Keratinocyte (primary cell): Measurements from ENCODE around the gene HBD.

Experiments
- CTCF ChIP-seq, 3 experiments: IDR thresholded peaks in 1 of 3; conservative IDR thresholded peaks in 1 of 3; optimal IDR thresholded peaks in 1 of 3; 2 replicates in 2 of 3; 3 replicates in 1 of 3; pipeline versions ENCODE3 to v1.5.1; 2011; ENCODE audit warnings: low read length in 3 of 3, mild to moderate bottlenecking in 3 of 3, moderate library complexity in 2 of 3, control low read depth in 1 of 3, inconsistent platforms in 1 of 3; ENCODE audit not compliant: insufficient read depth in 2 of 3; ENCODE audit errors: extremely low read depth in 1 of 3
- EZH2 ChIP-seq: IDR thresholded peaks from one replicate; pipeline ENCODE4 v1.6.1; 2012; ENCODE audit warnings: inconsistent platforms, mild to moderate bottlenecking, low read length, moderate library complexity

GRCh38 chr11:5233307-5233706, 976 bp downstream of the HBD start:
- TF ChIP-seq CTCF (optimal IDR thresholded peaks at IDR 0.05 in 1 of 3, IDR thresholded peaks at IDR 0.05 in 1 of 3, conservative IDR thresholded peaks at IDR 0.05 in 1 of 3; ENCODE audit: extremely low read depth in 1 of 3, insufficient read depth in 2 of 3, low read length in 3 of 3) (no peak), EZH2 (no peak)
